ENCODE measurements around the gene CNKSR3.

Gene CNKSR3

GRCh38 chr6:154434662-154435061 is 75.8 kb downstream of the CNKSR3 start:
- no peak for TF ChIP-seq EZH2 (IDR thresholded peaks at IDR 0.05; ENCODE audit: borderline replicate concordance, low read depth, low read length, severe bottlenecking)
- TF ChIP-seq CTCF (IDR thresholded peaks at IDR 0.05; ENCODE audit: borderline replicate concordance, extremely low read depth, low read length, poor library complexity, severe bottlenecking) = no peak

GRCh38 chr6:154433477-154434241 is 76.8 kb downstream of the CNKSR3 start:
- Histone ChIP-seq H3K27me3 (ENCODE audit: insufficient read depth, low read length, poor library complexity) (peaks cover 1% of the 10 kb centered on the region), H4K20me1 (ENCODE audit: insufficient read depth, low read length) (no peaks in the 10 kb centered on the region), H3K9ac (ENCODE audit: low read depth, low read length) (no peak overlapping the region), H3K27ac (ENCODE audit: low read length) (no peak overlapping the region), H3K4me2 (ENCODE audit: insufficient read depth, low read length) (no peak overlapping the region), H3K79me2 (ENCODE audit: insufficient read depth, low read length) (no peaks in the 10 kb centered on the region), H2AFZ (ENCODE audit: low read depth, low read length) (no peak overlapping the region), H3K9me3 (ENCODE audit: insufficient read depth, low read length, severe bottlenecking) (no peaks in the 10 kb centered on the region), H3K36me3 (ENCODE audit: insufficient read depth, low read length) (no peaks in the 10 kb centered on the region), H3K4me3 (ENCODE audit: low read depth in 1 of 2, low read length in 2 of 2) (no peak overlapping the region), H3K4me1 (ENCODE audit: insufficient read depth, low read length) (no peaks in the 10 kb centered on the region)
- no peak for TF ChIP-seq EZH2 (IDR thresholded peaks at IDR 0.05; ENCODE audit: borderline replicate concordance, low read depth, low read length, severe bottlenecking)
- TF ChIP-seq CTCF (IDR thresholded peaks at IDR 0.05; ENCODE audit: borderline replicate concordance, extremely low read depth, low read length, poor library complexity, severe bottlenecking) = no peak
- ATAC-seq (ENCODE audit: insufficient read depth, low read depth) (no peak), DNase-seq (no peak)

More at GRCh38 chr6:154434662-154435061, 75.8 kb downstream of the CNKSR3 start:
- H3K9ac ChIP-seq (ENCODE audit: low read depth, low read length) = no peak overlapping the region
- no peak for DNase-seq
- no peaks in the 10 kb centered on the region for H3K4me1 ChIP-seq (ENCODE audit: insufficient read depth, low read length)
- peaks cover 2% of the 10 kb centered on the region for H3K27me3 ChIP-seq (ENCODE audit: insufficient read depth, low read length, poor library complexity)
- H3K4me3 ChIP-seq (ENCODE audit: low read depth in 1 of 2, low read length in 2 of 2) = no peak overlapping the region
- H3K27ac ChIP-seq (ENCODE audit: low read length) = no peak overlapping the region
- no peak overlapping the region for H2AFZ ChIP-seq (ENCODE audit: low read depth, low read length)
- no peak overlapping the region for H3K4me2 ChIP-seq (ENCODE audit: insufficient read depth, low read length)
- no peaks in the 10 kb centered on the region for H4K20me1 ChIP-seq (ENCODE audit: insufficient read depth, low read length)
- no peaks in the 10 kb centered on the region for H3K36me3 ChIP-seq (ENCODE audit: insufficient read depth, low read length)
- H3K79me2 ChIP-seq (ENCODE audit: insufficient read depth, low read length) = no peaks in the 10 kb centered on the region
- no peaks in the 10 kb centered on the region for H3K9me3 ChIP-seq (ENCODE audit: insufficient read depth, low read length, severe bottlenecking)
- ATAC-seq (ENCODE audit: insufficient read depth, low read depth) = no peak

- H3K27me3 ChIP-seq (ENCODE audit: insufficient read depth, low read length, poor library complexity) = no peaks in the 10 kb centered on the region
- no peak overlapping the region for H3K9ac ChIP-seq (ENCODE audit: low read depth, low read length)
- no peaks in the 10 kb centered on the region for H3K79me2 ChIP-seq (ENCODE audit: insufficient read depth, low read length)
- H3K4me3 ChIP-seq (ENCODE audit: low read depth in 1 of 2, low read length in 2 of 2) = no peak overlapping the region
- DNase-seq = no peak
- H4K20me1 ChIP-seq (ENCODE audit: insufficient read depth, low read length) = no peaks in the 10 kb centered on the region
- no peaks in the 10 kb centered on the region for H3K36me3 ChIP-seq (ENCODE audit: insufficient read depth, low read length)
- H3K4me2 ChIP-seq (ENCODE audit: insufficient read depth, low read length) = no peak overlapping the region
- no peaks in the 10 kb centered on the region for H3K4me1 ChIP-seq (ENCODE audit: insufficient read depth, low read length)
- TF ChIP-seq CTCF (IDR thresholded peaks at IDR 0.05; ENCODE audit: borderline replicate concordance, extremely low read depth, low read length, poor library complexity, severe bottlenecking) = no peak
- TF ChIP-seq EZH2 (IDR thresholded peaks at IDR 0.05; ENCODE audit: borderline replicate concordance, low read depth, low read length, severe bottlenecking) = no peak
- H3K9me3 ChIP-seq (ENCODE audit: insufficient read depth, low read length, severe bottlenecking) = no peaks in the 10 kb centered on the region
- no peak overlapping the region for H2AFZ ChIP-seq (ENCODE audit: low read depth, low read length)
- ATAC-seq (ENCODE audit: insufficient read depth, low read depth) = no peak
- no peak overlapping the region for H3K27ac ChIP-seq (ENCODE audit: low read length)
Observed at GRCh38 chr6:154432533-154433476, 77.7 kb downstream of the CNKSR3 start.

Measured in DND-41 (cell line).